Astrocyte (in vitro differentiated cells and primary cell): ENCODE data around the gene MAP2K2.

ENCODE experiments used
- EZH2 ChIP-seq: IDR thresholded peaks from 2 replicates; pipeline ENCODE4 v1.6.1; 2012; ENCODE audit warnings: mild to moderate bottlenecking, low read length, inconsistent platforms; ENCODE audit not compliant: insufficient read depth
- TF ChIP-seq, protein P1 (sequence below): IDR thresholded peaks from 2 replicates; pipeline ENCODE4 v1.5.1; 2011; ENCODE audit warnings: low read depth, mild to moderate bottlenecking, inconsistent platforms, low read length, moderate library complexity; ENCODE audit not compliant: insufficient read depth

DNA sequence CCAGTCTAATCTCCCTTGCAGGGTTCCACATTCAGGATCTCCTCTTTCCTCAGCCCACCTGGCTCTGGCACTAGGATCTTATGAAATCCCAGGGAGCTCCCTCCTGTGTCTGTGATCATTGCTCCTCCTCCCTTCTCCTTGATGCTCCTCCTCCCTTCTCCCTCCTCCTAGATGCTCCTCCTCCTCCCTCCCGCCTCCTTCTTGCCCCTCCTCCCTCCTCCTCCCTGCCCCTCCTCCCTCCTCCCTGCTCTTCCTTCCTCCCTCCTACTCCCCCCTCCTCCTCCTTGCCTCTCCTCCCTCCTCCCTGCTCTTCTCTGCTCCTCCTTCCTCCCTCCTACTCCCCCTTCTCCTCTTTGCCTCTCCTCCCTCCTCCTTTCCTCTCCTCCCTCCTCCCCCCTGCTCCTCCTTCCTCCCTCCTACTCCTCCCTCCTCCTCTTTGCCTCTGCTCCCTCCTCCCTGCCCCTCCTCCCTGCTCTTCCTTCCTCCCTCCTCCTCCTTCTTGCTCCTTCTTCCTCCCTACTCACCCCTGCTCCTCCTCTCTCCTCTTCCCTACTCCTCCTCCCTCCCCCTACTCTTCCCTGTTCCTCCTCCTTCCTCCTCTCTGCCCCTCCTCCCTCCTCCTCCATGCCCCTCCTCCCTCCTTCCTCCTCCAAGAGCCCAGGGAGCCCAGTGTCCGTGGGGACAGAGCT, 42.3 kb downstream of the MAP2K2 start:
- TF ChIP-seq, protein P1, sequence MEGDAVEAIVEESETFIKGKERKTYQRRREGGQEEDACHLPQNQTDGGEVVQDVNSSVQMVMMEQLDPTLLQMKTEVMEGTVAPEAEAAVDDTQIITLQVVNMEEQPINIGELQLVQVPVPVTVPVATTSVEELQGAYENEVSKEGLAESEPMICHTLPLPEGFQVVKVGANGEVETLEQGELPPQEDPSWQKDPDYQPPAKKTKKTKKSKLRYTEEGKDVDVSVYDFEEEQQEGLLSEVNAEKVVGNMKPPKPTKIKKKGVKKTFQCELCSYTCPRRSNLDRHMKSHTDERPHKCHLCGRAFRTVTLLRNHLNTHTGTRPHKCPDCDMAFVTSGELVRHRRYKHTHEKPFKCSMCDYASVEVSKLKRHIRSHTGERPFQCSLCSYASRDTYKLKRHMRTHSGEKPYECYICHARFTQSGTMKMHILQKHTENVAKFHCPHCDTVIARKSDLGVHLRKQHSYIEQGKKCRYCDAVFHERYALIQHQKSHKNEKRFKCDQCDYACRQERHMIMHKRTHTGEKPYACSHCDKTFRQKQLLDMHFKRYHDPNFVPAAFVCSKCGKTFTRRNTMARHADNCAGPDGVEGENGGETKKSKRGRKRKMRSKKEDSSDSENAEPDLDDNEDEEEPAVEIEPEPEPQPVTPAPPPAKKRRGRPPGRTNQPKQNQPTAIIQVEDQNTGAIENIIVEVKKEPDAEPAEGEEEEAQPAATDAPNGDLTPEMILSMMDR = no peak
- no peak for TF ChIP-seq EZH2
